Measurements from ENCODE around the gene NCOR1. TPM values are rescaled to one million over a fixed set of nuclear protein-coding genes. Genes with fewer than 3 reads are reported as not detected.

NCOR1 gene
- total RNA-seq, 2 experiments from 2014 or later, result 68.0 to 134 TPM

- TF ChIP-seq CTCF (conservative IDR thresholded peaks at IDR 0.05; ENCODE audit: low read length), result no peak
- TF ChIP-seq EZH2phosphoT487 (IDR thresholded peaks at IDR 0.05; ENCODE audit: borderline replicate concordance, low read depth, low read length), result no peak
- POLR2A ChIA-PET, result no interaction called here
- H3K9me2 ChIP-seq (ENCODE audit: insufficient read depth, low read length), result no peaks in the 10 kb centered on the region
- peaks cover 49% of the 10 kb centered on the region for H3K36me3 ChIP-seq (ENCODE audit: insufficient read depth, low read length)
- peak overlapping the region; percentile 88 for H3K4me2 ChIP-seq (ENCODE audit: low read length)
- H3K4me3 ChIP-seq (ENCODE audit: low read depth, low read length, poor library complexity, severe bottlenecking), result peak overlapping the region; percentile 94
- TSS peak; percentile 73 for BruUV-seq (replicated peaks)
- no peak for DNase-seq (ENCODE audit: low spot score)
- intact Hi-C loops (cut with micrococcal nuclease; ENCODE audit: unreplicated experiment), result loop anchor here (1.0 to 2.0 kb wide), 3 partner anchors 170 to 741 kb away; no protein-coding TSS in a partner anchor
- peaks cover 14% of the 10 kb centered on the region for H3K4me1 ChIP-seq (ENCODE audit: insufficient read depth, low read length, poor library complexity, severe bottlenecking)
- peaks cover 18% of the 10 kb centered on the region for H3K9me3 ChIP-seq (ENCODE audit: low read length)
- H3K79me2 ChIP-seq (ENCODE audit: insufficient read depth, low read depth, low read length), result peaks cover 30% of the 10 kb centered on the region
- no peak overlapping the region; the same call in 1 of the 2 replicates for H2AFZ ChIP-seq (ENCODE audit: low read length)
- CTCF ChIA-PET (ENCODE audit: unreplicated experiment), result no interaction called here
- H4K20me1 ChIP-seq (ENCODE audit: insufficient read depth, low read length), result peaks cover 9% of the 10 kb centered on the region; the same call in 1 of the 2 replicates
- H3K27ac ChIP-seq (ENCODE audit: low read depth, low read length, poor library complexity, severe bottlenecking), result peak overlapping the region; percentile 85
Measured at GRCh38 chr17:15998031-15998562, 217.2 kb downstream of the NCOR1 start.

- BruUV-seq (replicated peaks), result no TSS peak
- Histone ChIP-seq H3K4me1 (ENCODE audit: insufficient read depth, low read length, poor library complexity, severe bottlenecking) (peaks cover 13% of the 10 kb centered on the region), H3K27ac (ENCODE audit: low read depth, low read length, poor library complexity, severe bottlenecking) (no peak overlapping the region), H3K9me3 (ENCODE audit: low read length) (peaks cover 1% of the 10 kb centered on the region), H2AFZ (ENCODE audit: low read length) (no peak overlapping the region), H3K4me3 (ENCODE audit: low read depth, low read length, poor library complexity, severe bottlenecking) (no peak overlapping the region), H3K9me2 (ENCODE audit: insufficient read depth, low read length) (no peaks in the 10 kb centered on the region), H3K36me3 (ENCODE audit: insufficient read depth, low read length) (peaks cover 42% of the 10 kb centered on the region), H3K79me2 (ENCODE audit: insufficient read depth, low read depth, low read length) (peaks cover 16% of the 10 kb centered on the region), H4K20me1 (ENCODE audit: insufficient read depth, low read length) (peaks cover 9% of the 10 kb centered on the region; the same call in 1 of the 2 replicates), H3K4me2 (ENCODE audit: low read length) (no peak overlapping the region)
- intact Hi-C loops (cut with micrococcal nuclease; ENCODE audit: unreplicated experiment), result no loop called here
- TF ChIP-seq EZH2phosphoT487 (IDR thresholded peaks at IDR 0.05; ENCODE audit: borderline replicate concordance, low read depth, low read length) (no peak), CTCF (conservative IDR thresholded peaks at IDR 0.05; ENCODE audit: low read length) (no peak)
- no peak for DNase-seq (ENCODE audit: low spot score)
- ChIA-PET POLR2A (interaction anchor here (0.7 kb wide), 5 partner anchors 8 to 1996 kb away, joined by 3 to 4 read pairs (median 3); no protein-coding TSS in a partner anchor), CTCF (ENCODE audit: unreplicated experiment) (no interaction called here)
Measured at GRCh38 chr17:15996322-15996721, 219.0 kb downstream of the NCOR1 start.

Measured in OCI-LY7 (cell line).